Lower leg skin (tissue), 4 donors: Measurements from ENCODE around the gene KBTBD12. TPM values are rescaled to one million over a fixed set of nuclear protein-coding genes. Genes with fewer than 3 reads are reported as not detected.

ENCODE experiments used
- DNase-seq, 2 donors: peaks; one replicate each; pipeline ENCODE4 v3.0.0-alpha.2; 2019; ENCODE audit warnings: low spot score in 2 of 2
- H3K4me3 ChIP-seq: fragments of 200-600 bp; sonication (generic); 2 replicates; pipeline ENCODE4 v1.5.1; 2017; ENCODE audit warnings: mild to moderate bottlenecking, low read depth; ENCODE audit not compliant: poor library complexity, severe bottlenecking
- POLR2A ChIP-seq, 2 donors: fragments of 450-650 bp; IDR thresholded peaks; one replicate each; pipeline ENCODE4 v1.6.1; 2016 to 2017; ENCODE audit warnings: antibody characterized with exemption in 2 of 2, mild to moderate bottlenecking in 1 of 2, moderate library complexity in 1 of 2
- WGBS, 2 donors: methylation state at CpG; one replicate each; pipeline ENCODE4 v1.1.5; 2018; 5-methylcytosine and 5-hydroxymethylcytosine counted together
- intact Hi-C: fragments of 100-400 bp; cut with DNase I; formaldehyde crosslinking; loops from one replicate; pipeline ENCODE4 v1.15.0; 2023; ENCODE audit warnings: low total_unique reads
- total RNA-seq, 4 donors: library from RNA; depleted of rRNA; stranded (reverse); fragments of >200 nt; gene quantifications; one replicate each; pipeline ENCODE4 v1.1.0, GENCODE V29; 2016
- TF ChIP-seq, protein P1 (sequence below), 3 donors: fragments of 450-650 bp; IDR thresholded peaks; one replicate each; pipeline ENCODE4 v1.5.1; 2016; ENCODE audit warnings: antibody characterized with exemption in 3 of 3, mild to moderate bottlenecking in 3 of 3, moderate library complexity in 2 of 3

KBTBD12 gene
- total RNA-seq, 4 donors from 2014 or later = 0.22 to 0.23 TPM; not detected in 2

DNA sequence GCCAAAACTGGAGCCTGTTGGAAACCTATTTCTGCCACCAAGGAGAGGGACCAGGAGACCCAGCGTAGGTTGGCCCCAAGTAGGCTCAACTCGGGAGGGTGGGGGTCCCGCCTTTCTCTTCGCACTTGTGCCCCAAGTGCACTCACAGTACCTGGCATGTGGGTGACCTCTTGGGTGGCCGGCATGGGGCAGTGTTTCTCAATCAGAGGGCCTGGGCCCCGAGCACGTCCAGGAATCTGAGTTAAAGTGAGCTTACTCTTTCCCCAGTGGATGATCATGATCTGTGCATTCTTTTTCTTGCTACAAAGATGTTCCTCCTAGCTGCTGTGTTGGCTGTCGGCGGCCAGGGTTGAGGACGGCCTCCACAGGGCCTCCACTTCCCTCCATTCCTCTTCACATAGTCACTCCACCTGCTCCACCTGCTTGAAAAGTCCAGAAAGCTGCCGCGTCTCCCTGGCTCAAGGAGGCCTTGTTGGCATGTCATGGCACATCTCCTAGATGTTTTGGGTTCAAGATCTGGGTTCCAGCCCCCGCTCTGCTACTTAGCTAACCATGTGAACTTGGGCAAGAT, 70.7 kb downstream of the KBTBD12 start:
- intact Hi-C loops = no loop called here
- no peak for TF ChIP-seq POLR2A (IDR thresholded peaks at IDR 0.05)
- TF ChIP-seq, protein P1, sequence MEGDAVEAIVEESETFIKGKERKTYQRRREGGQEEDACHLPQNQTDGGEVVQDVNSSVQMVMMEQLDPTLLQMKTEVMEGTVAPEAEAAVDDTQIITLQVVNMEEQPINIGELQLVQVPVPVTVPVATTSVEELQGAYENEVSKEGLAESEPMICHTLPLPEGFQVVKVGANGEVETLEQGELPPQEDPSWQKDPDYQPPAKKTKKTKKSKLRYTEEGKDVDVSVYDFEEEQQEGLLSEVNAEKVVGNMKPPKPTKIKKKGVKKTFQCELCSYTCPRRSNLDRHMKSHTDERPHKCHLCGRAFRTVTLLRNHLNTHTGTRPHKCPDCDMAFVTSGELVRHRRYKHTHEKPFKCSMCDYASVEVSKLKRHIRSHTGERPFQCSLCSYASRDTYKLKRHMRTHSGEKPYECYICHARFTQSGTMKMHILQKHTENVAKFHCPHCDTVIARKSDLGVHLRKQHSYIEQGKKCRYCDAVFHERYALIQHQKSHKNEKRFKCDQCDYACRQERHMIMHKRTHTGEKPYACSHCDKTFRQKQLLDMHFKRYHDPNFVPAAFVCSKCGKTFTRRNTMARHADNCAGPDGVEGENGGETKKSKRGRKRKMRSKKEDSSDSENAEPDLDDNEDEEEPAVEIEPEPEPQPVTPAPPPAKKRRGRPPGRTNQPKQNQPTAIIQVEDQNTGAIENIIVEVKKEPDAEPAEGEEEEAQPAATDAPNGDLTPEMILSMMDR (IDR thresholded peaks at IDR 0.05) = no peak
- no peak for DNase-seq
- 87 to 93% methylated on average over 12 of the region's 13 CpGs for WGBS, 2 donors
- H3K4me3 ChIP-seq = no peak overlapping the region

DNA sequence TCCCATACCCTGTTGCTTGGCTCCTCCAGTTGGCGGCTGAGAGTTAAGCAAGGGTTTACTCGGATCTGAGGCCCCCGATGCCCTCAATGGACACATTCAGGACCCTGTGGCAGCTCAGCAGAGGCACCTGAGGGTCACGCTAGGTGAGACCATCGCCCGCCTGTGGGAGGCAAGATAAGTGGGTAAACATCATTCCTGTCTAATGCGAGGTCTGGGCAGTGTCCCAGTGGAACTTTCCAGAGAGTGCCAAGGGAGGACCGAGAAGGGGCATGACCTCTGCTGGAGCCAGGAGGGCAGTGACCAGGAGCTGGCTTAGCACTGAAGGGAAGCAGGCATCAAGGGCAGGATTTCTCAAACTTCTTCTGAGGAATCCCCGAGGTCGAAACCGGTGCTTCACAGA, 71.8 kb downstream of the KBTBD12 start:
- no peak for DNase-seq
- WGBS, 2 donors = 89 to 90% methylated on average over 11 of the region's 11 CpGs
- H3K4me3 ChIP-seq = no peak overlapping the region
- intact Hi-C loops = no loop called here
- no peak for TF ChIP-seq POLR2A (IDR thresholded peaks at IDR 0.05)
- TF ChIP-seq, protein P1 (IDR thresholded peaks at IDR 0.05) = no peak

DNA sequence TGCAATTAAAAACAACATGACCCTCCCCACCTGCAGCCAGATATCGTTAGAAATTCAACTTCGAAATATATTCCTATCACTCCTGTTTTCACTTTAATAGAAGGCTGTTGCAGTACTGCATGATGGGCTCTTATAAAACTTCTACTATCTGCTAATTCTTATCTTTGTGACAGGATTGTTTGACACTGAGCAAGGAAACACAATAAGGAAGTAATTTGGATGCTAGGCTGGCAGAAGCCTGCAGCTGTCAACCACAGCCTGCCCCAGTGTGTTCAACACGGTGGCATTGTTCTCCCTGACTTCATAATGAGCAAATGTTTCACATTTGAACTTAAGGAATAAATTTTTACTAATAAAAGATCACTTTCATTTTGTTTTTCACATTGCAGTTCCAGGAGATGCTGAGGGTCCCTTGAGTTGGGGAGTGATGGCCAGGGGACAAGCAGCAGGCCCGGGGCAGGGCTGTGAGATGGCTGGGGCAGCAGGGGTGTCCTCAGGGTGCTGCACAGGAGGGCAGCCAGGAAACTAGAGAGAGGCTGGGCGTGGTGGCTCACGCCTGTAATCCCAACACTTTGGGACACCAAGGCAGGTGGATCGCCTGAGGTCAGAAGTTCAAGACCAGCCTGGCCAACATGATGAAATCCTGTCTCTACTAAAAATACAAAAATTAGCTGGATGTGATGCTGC, 72.4 kb downstream of the KBTBD12 start:
- 73 to 81% methylated on average over 7 of the region's 7 CpGs for WGBS, 2 donors
- TF ChIP-seq, protein P1 (IDR thresholded peaks at IDR 0.05) = no peak
- no peak for TF ChIP-seq POLR2A (IDR thresholded peaks at IDR 0.05)
- no peak for DNase-seq
- H3K4me3 ChIP-seq = no peak overlapping the region
- intact Hi-C loops = no loop called here

DNA sequence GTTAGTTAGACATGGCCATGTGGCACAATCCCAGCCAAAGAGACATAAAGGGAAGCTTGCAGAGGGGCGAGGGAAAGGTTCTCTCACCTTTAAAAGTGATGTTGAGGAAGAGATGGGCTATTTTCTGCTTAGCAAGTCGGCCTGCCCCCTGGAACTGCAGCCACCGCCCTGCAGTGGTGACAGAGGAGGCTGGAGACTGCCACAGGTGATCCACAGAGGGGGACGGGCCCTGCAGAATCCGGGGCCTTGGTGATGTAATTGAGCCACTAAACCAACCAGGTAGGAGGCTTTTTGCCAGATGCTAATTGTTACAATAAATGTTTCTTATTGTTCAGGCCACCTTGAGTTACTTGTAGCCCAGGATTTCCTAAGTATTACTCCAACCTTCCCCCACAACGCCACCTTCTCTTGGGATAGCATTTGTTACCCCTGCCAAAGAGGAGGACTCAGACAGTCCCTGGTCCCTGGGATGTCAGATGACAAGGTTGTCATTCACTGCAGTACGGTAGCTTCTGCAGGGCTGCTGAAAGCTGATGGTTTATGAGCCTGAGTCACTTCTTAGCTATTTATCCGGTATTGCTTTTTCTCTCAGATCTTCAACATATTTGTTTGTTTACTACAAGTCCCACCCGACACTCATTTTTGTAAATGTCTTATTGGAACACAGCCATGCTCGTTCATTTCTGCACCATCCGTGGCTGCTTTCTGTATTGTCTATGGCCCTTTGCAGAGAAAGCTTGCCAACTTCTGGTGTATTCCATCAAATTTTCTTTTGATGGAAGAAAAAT, 73.9 kb downstream of the KBTBD12 start:
- H3K4me3 ChIP-seq = no peak overlapping the region
- no peak for TF ChIP-seq POLR2A (IDR thresholded peaks at IDR 0.05)
- TF ChIP-seq, protein P1 (IDR thresholded peaks at IDR 0.05) = no peak
- intact Hi-C loops = no loop called here
- 56 to 60% methylated on average over 11 of the region's 11 CpGs for WGBS, 2 donors
- DNase-seq = no peak

DNA sequence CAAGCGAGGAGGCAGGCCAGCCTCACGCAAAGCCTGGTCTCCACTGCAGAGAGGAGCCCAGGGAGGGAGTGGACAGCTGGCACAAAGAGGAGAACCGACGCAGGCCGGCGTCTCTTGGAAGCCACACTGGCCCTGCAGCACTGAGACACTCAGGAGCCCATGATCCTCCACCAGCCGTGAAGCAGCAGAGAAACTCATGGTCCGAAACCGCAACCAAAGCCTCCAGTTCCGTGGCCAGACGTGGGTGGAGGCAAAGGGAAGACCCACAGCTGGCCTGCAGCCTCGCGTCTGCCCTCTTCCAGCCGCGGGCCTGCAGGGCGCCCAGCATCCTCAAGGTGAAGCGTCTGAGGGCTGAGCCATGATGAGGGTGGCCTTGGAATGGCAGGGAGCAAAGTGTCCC, 75.0 kb downstream of the KBTBD12 start:
- intact Hi-C loops = no loop called here
- TF ChIP-seq POLR2A (IDR thresholded peaks at IDR 0.05) = no peak
- TF ChIP-seq, protein P1 (IDR thresholded peaks at IDR 0.05) = no peak
- DNase-seq = no peak
- WGBS, 2 donors = 86 to 93% methylated on average over 11 to 12 of the region's 17 CpGs
- H3K4me3 ChIP-seq = no peak overlapping the region
